Limb (tissue), 2 donors: ENCODE measurements around the gene CCZ1.
"Not testable (repeated sequence)": the region's sequence is repeated elsewhere in the genome, so short reads cannot be mapped to it uniquely, and the experiment has no call there.

ENCODE experiments used
- DNase-seq, 2 donors: peaks; one replicate each; pipeline ENCODE4 v3.0.0-alpha.2; 2016; ENCODE audit errors: extremely low spot score in 2 of 2

CCZ1 gene

GRCh38 chr7:5898480-5899224 is at the start of gene CCZ1:
TSS of gene CCZ1 (plus strand) at chr7:5898733. CDS start at chr7:5898800, 67 bp downstream.
- DNase-seq: peak; percentile 51 to 85

DNA sequence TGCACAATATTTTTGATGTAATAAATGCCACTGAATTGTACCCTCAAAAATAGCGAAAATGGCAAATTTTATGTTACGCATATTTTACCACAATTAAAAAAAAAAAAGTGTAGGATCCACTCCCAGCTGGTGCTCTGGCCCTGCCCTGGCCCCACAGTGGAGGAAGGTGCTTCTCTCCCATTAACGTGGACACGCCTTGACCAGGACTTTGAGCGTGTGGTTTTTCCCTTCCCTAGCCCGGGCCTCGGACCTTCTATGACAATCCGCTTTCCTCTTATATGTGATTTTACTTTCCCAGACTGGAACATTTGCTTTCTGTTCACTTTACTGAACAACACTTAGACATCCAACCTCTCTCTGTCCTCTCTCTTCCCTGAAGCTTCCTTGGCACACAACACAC is 47.6 kb upstream of the CCZ1 start:
- DNase-seq: no peak

- DNase-seq: no peak
Observed at GRCh38 chr7:5854738-5855137, 43.8 kb upstream of the CCZ1 start.

GRCh38 chr7:5857041-5857575 is 41.4 kb upstream of the CCZ1 start:
- not testable (repeated sequence) for DNase-seq

DNA sequence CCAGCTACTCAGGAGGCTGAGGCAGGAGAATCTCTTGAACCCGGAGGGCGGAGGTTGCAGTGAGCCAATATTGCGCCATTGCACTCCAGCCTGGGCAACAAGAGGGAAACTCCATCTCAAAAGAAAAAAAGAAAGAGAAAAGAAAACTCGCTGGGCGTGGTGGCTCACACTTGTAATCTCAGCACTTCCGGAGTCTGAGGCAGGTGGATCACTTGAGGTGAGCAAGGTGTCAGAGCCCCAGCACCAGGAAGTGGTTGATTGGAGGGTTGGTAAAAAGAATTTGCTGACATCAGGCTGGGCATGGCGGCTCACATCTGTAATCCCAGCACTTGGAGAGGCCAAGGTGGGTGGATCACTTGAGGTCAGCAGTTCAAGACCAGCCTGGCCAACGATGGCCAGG is 40.0 kb upstream of the CCZ1 start:
- DNase-seq: not testable (repeated sequence)

DNA sequence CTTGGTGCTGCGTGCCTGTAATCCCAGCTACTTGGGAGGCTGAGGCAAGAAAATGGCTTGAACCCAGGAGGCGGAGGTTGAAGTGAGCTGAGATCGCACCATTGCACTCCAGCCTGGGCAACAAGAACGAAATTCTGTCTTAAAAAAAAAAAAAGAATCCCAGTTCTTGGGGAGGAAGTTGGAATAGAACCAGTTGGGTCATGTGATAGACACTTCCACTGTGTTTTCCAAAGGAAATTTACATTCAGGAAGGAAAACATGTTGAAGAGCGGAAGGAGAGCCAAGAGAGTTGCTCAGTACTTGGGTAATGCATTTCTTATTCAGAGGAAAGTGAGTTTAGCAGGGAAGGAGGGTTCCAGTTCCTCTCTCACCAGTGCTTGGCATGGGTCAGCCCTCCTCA is 37.3 kb upstream of the CCZ1 start:
- not testable (repeated sequence) for DNase-seq

GRCh38 chr7:5862753-5863366 is 35.7 kb upstream of the CCZ1 start:
- DNase-seq: not testable (repeated sequence)

DNA sequence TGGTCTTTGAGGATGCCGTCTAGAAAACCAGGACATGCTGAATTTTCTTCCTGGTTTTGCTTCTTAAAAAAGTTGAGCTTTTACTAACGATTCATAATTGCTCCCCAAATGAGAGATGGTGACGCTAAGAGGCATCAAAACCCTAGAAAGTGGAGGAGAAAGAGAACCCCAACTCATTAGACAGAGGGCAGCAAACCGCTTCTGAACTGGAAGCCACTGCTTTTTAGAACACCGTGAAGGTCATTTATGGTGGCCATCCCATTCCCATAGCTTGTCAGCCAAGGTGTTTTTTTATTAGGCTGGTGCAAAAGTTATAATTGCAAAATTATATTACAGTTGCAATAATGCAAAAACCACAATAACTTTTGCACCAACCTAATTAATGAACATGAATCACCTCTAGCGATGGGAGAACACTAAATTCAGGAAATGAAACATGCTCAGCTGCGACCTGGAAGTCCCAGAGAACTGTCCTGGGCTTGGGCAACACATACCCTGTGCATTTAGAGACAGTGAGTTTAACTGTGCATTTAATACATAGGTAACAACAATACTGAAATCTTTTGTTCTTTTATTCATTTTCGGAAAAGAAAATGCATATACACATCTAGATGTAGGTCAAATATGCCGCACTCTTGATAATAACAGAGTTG is 33.1 kb upstream of the CCZ1 start:
- DNase-seq: not testable (repeated sequence)

- no peak for DNase-seq
Observed at GRCh38 chr7:5867060-5867459, 31.5 kb upstream of the CCZ1 start.

- not testable (repeated sequence) for DNase-seq
Observed at GRCh38 chr7:5868928-5869341, 29.6 kb upstream of the CCZ1 start.

DNA sequence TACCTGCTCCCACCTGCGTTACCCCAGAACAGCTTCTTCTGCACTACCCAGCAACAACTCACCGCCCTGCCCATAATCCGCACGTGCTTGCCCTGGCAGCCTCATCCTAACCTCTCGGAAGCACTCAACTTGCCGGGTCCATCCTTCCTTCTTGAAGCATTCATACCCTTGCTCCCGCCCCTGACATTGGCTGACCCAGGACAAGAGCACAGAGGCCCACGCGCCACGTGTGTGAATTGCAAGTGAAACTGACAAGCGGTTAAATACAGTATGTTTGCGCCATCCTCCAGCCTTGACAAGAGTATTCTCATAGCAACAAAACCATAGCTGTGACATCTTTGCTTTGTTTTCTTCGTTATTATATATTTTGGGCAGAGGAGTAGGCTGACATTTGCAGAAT is 28.8 kb upstream of the CCZ1 start:
- no peak for DNase-seq

- DNase-seq: no peak
Observed at GRCh38 chr7:5870311-5870710, 28.2 kb upstream of the CCZ1 start.

DNA sequence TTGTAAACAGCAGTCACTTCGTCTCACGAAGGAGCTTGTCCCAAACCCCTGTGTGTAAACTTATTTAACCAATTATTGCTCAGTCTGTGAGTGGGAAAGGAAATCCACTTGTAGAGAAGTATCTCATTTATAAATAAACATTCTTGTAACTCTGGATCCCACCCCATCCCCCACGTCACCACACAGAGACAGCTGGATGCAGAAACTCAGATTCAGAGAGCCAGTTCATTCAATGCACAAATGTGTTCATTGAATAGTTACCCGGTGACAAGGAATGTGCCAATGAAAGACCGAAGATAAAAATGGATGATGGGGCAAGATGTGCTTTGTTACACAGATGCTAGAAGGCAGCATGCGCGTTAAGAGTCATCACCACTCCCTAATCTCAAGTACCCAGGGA is 26.2 kb upstream of the CCZ1 start:
- DNase-seq: no peak

GRCh38 chr7:5879591-5879990 is 18.9 kb upstream of the CCZ1 start:
- not testable (repeated sequence) for DNase-seq

- DNase-seq: not testable (repeated sequence)
Observed at GRCh38 chr7:5880106-5880505, 18.4 kb upstream of the CCZ1 start.

DNA sequence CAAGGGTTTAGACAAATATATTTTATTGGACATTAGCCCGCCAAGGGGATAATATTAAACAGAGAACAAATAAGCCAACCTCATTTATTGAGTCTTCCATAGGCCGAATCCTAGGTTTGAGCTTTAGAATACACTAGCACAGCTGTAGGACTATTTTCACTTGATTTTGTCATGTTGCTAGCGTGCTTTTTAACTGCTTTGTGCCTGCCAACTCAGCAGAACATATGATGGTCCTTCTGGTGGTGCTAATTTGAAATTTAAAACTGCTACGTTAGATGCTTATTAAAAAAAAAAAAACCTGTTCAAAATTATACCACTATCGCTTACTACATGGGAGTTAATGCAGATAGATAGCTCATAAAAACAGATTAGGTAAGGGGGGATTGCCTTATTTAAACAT is 14.1 kb upstream of the CCZ1 start:
- not testable (repeated sequence) for DNase-seq

DNA sequence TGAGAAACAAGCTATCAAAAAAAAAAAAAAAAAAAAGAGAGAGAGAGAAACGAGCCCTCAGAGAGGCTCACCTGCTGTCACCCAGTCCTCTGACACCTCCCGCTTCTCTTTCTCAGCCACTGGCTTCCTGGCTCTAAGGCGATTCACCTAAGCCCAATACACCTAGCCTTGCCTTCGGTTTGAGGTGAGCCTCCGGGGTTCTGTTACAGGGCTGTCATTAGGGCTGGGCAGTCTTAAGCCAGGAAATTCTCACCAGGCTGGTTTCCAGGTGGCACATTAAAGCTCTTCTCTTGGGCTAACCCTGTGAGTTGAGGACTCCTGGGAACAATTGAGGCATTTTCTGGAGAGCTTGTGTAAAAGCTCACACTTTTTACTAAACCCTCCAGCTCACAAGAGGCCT is 10.5 kb upstream of the CCZ1 start:
- DNase-seq: not testable (repeated sequence)

GRCh38 chr7:5890244-5890643 is 8.3 kb upstream of the CCZ1 start:
- not testable (repeated sequence) for DNase-seq

DNA sequence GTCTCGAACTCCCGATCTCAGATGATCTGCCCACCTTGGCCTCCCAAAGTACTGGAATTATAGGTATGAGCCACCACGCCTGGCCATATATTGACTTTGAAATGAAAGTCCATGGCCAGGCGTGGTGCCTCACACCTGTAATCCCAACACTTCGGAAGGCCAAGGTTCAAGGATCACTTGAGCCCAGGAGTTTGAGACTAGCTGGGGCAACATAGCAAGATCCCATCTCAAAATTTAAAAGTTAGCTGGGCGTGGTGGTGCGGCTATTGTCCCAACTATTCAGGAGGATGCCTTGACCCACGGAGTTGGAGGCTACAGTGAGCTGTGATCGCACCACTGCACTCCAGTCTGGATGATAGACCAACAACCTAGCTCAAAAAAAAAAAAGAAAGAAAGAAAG is 6.0 kb upstream of the CCZ1 start:
- no peak for DNase-seq

DNA sequence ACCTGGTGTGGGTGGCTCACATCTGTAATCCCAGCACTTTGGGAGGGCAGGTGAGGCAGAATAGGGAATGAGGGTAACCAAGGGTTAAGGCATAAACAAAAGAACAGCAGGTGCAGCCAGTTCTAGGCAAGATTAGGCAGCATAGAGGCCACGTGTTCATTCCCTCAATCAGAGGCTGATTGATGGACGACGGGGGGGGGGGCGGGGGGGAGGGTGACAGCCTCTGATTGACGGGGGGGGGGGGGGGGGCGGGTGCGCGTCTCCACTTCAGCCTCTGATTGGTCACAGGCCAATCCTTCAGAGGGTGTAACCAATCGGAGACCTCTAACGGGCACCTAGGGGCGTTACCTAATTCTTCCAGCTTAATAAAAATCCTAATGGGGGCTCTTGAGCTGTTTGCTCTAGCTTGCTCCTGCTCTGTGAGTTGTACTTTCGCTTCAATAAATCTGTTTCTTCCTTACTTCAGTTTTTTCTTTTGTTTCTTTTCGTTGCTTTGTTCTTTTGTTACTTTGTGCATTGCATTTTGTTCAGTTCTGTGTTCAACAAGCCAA is 1.1 kb upstream of the CCZ1 start:
- not testable (repeated sequence) for DNase-seq

- not testable (repeated sequence) for DNase-seq
Observed at GRCh38 chr7:5903002-5903401, 4.5 kb downstream of the CCZ1 start.

DNA sequence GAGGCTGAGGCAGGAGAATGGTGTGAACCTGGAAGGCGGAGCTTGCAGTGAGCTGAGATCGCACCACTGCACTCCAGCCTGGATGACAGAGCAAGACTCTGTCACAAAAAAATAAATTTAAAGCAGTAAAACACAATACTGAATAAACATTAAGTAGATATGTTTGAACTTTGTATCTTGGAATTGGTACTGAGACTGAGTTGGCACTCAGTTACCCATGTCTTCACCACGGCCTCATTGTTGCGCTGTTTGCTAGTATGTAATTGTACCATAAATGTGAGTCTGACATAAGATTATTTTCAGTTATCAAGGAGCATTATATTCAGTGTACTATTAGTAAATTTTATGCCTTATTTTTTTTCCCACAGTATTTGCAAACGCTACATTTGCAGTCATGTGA is 6.2 kb downstream of the CCZ1 start:
- not testable (repeated sequence) for DNase-seq
